Measurements from ENCODE around the gene PRKX. TPM values are rescaled to one million over a fixed set of nuclear protein-coding genes. Genes with fewer than 3 reads are reported as not detected.
"Not testable (repeated sequence)": the region's sequence is repeated elsewhere in the genome, so short reads cannot be mapped to it uniquely, and the experiment has no call there.

PRKX gene
- total RNA-seq, 1 experiment from 2014 or later: 35.3 TPM

DNA sequence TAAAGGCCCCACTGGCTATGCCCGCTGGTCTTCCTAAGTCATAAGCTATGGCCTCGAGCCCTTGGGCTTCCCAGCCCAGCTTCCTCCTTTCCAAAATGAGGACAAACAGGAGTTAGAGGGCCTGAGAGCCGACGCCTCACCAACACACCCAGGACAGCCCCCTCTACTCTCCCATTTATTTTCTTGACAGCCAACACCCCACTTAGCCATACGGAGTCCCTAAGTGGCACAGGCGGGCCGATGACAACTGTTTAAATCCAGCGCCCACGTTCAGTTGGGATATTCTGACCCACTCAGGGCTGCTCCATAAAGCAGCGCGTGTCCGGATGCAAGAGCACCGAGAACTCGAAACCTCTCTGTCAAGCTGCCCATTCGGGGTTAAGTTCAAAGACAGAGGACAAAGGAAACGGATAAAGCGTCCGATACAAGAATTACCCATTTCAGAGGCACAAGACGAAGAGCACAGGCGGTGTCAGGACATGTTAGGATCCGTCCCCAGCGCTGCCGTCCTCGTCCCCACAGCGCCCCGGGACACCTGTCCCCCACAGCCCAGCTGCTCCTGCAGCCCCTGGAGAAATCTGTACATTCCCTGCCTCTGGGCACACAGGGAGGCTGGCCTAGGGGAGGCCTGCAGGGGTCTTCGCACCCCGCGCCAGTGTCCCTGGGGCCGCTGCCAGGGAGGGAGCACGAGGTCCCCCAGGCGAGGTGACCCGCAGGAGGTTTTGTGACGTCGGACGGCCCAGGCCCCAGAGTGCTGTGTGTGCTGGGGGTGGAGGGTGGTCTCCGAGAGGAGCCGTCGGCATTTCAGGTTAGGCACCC lies 1.2 kb downstream of the PRKX start:
- ChIA-PET CTCF (interaction anchor here (0.7 to 1.6 kb wide), 4 partner anchors 13 to 101 kb away, joined by 3 to 6 read pairs (median 4); no protein-coding TSS in a partner anchor), POLR2A (interaction anchor here (1.0 kb wide), 2 partner anchors 10 to 105 kb away, joined by 3 to 5 read pairs; no protein-coding TSS in a partner anchor)
- Mint-ChIP-seq H3K4me1 (ENCODE audit: insufficient read depth, unreplicated experiment) (peaks cover 8% of the 10 kb centered on the region), H3K9me3 (ENCODE audit: unreplicated experiment) (no peaks in the 10 kb centered on the region), H3K4me3 (ENCODE audit: unreplicated experiment) (peak overlapping the region; percentile 78), H3K36me3 (ENCODE audit: insufficient read depth, unreplicated experiment) (peaks cover 9% of the 10 kb centered on the region), H3K27me3 (ENCODE audit: insufficient read depth, unreplicated experiment) (no peaks in the 10 kb centered on the region), H3K27ac (ENCODE audit: low read depth, unreplicated experiment) (peak overlapping the region; percentile 58)
- BruUV-seq (replicated peaks): TSS peak; percentile 29
- DNase-seq (ENCODE audit: unreplicated experiment): peak; percentile 47
- TF ChIP-seq, protein P1, sequence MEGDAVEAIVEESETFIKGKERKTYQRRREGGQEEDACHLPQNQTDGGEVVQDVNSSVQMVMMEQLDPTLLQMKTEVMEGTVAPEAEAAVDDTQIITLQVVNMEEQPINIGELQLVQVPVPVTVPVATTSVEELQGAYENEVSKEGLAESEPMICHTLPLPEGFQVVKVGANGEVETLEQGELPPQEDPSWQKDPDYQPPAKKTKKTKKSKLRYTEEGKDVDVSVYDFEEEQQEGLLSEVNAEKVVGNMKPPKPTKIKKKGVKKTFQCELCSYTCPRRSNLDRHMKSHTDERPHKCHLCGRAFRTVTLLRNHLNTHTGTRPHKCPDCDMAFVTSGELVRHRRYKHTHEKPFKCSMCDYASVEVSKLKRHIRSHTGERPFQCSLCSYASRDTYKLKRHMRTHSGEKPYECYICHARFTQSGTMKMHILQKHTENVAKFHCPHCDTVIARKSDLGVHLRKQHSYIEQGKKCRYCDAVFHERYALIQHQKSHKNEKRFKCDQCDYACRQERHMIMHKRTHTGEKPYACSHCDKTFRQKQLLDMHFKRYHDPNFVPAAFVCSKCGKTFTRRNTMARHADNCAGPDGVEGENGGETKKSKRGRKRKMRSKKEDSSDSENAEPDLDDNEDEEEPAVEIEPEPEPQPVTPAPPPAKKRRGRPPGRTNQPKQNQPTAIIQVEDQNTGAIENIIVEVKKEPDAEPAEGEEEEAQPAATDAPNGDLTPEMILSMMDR (IDR thresholded peaks at IDR 0.05; ENCODE audit: unreplicated experiment): no peak
- intact Hi-C loops (cut with micrococcal nuclease): loop anchor here (5.0 kb wide), 1 partner anchor 60 kb away; no protein-coding TSS in a partner anchor

DNA sequence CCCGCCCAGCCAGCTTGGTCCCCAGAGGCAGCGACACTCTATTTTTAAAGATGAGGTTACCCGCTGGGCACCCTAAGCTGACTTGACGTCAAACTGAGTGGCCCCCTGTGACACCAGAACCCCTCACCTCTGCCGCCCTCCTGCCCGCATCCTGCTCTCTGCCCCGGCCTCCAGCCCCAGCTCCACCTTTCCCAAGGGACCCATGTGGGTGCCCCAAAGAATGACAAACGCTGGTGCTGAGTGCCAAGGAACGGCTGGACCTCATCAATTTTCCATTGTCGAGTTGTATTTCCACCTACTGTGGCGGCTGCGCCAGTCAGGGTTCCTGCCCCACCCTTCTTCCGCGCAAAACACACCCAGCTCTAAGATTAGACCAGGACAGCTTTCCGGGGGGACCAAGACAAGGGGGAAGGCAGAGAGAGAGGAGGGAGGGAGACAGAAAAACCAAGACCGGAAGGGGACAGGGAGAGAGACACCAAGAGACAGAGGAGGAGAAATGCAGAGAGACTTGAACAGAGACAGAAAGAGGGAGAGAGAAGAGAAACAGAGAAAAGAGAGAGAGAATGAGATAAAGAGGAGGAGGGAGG lies 2.0 kb downstream of the PRKX start:
- intact Hi-C loops (cut with micrococcal nuclease): loop anchor here (5.0 kb wide), 1 partner anchor 59 kb away; no protein-coding TSS in a partner anchor
- no peaks in the 10 kb centered on the region for H3K9me3 Mint-ChIP-seq (ENCODE audit: unreplicated experiment)
- no TSS peak for BruUV-seq (replicated peaks)
- H3K36me3 Mint-ChIP-seq (ENCODE audit: insufficient read depth, unreplicated experiment): peaks cover 9% of the 10 kb centered on the region
- TF ChIP-seq, protein P1 (IDR thresholded peaks at IDR 0.05; ENCODE audit: unreplicated experiment): no peak
- no peaks in the 10 kb centered on the region for H3K27me3 Mint-ChIP-seq (ENCODE audit: insufficient read depth, unreplicated experiment)
- H3K4me3 Mint-ChIP-seq (ENCODE audit: unreplicated experiment): peak overlapping the region; percentile 78
- peak overlapping the region; percentile 8 for H3K27ac Mint-ChIP-seq (ENCODE audit: low read depth, unreplicated experiment)
- CTCF ChIA-PET: interaction anchor here (0.6 to 1.6 kb wide), 3 partner anchors 10 to 102 kb away, joined by 4 read pairs; no protein-coding TSS in a partner anchor
- DNase-seq (ENCODE audit: unreplicated experiment): no peak
- POLR2A ChIA-PET: interaction anchor here (1.0 kb wide), 1 partner anchor 106 kb away, joined by 5 read pairs; no protein-coding TSS in a partner anchor
- peaks cover 8% of the 10 kb centered on the region for H3K4me1 Mint-ChIP-seq (ENCODE audit: insufficient read depth, unreplicated experiment)

DNA sequence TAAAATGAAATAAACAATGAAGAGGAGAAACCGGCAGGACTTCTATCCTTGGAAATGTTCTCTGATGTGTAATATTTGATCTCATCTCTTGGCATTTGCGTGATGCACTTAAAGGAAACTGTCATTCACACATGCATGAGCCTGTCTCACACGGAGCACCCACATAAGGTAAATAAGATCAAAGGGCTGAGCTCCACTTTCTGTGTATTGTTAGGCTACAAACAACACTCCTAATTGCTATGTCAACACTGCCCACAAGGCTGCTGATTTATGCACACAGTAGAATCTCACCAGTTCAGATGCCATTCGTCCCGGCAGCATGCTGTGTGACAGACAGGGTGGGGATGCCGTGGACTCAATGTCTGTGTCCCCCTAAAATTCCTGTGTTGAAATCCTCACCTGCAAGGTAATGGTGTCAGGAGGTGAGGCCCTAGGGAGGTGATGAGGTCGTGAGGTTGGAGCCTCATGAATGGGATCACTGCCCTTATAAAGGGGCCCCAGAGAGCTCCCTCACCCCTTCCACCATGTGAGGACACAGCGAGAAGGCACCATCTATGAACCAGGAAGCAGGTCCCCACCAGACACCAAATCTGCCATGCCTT lies 5.7 kb downstream of the PRKX start:
- H3K27ac Mint-ChIP-seq (ENCODE audit: low read depth, unreplicated experiment); H3K4me3 Mint-ChIP-seq (ENCODE audit: unreplicated experiment); H3K9me3 Mint-ChIP-seq (ENCODE audit: unreplicated experiment); BruUV-seq (replicated peaks); POLR2A ChIA-PET; H3K27me3 Mint-ChIP-seq (ENCODE audit: insufficient read depth, unreplicated experiment); intact Hi-C loops (cut with micrococcal nuclease); DNase-seq (ENCODE audit: unreplicated experiment): not testable (repeated sequence)
- CTCF ChIA-PET: interaction anchor here (0.6 kb wide), 1 partner anchor 19 kb away, joined by 3 read pairs; no protein-coding TSS in a partner anchor
- H3K36me3 Mint-ChIP-seq (ENCODE audit: insufficient read depth, unreplicated experiment): peaks cover 14% of the 10 kb centered on the region
- H3K4me1 Mint-ChIP-seq (ENCODE audit: insufficient read depth, unreplicated experiment): peaks cover 13% of the 10 kb centered on the region

DNA sequence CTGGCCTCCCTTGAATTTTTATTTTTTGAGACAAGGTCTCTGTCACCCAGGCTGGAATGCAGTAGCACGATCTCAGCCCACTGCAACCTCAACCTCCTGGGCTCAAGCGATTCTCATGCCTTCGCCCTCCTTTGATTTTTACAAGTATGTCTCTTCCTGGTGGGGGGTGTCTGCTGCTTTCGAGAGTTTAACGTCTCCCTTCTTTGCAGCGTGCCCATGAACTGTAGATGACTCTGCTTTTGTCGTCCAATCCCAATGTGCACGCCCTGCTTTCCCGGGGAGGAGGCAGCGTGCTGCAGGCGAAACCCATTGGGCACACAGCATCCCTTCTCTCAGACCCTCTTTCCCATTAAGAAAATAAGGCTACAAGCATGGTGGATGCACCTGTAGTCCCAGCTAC lies 7.0 kb downstream of the PRKX start:
- BruUV-seq (replicated peaks): no TSS peak
- H3K36me3 Mint-ChIP-seq (ENCODE audit: insufficient read depth, unreplicated experiment): peaks cover 14% of the 10 kb centered on the region
- CTCF ChIA-PET: interaction anchor here (0.7 to 0.9 kb wide), 2 partner anchors 94 to 105 kb away, joined by 3 read pairs; no protein-coding TSS in a partner anchor

DNA sequence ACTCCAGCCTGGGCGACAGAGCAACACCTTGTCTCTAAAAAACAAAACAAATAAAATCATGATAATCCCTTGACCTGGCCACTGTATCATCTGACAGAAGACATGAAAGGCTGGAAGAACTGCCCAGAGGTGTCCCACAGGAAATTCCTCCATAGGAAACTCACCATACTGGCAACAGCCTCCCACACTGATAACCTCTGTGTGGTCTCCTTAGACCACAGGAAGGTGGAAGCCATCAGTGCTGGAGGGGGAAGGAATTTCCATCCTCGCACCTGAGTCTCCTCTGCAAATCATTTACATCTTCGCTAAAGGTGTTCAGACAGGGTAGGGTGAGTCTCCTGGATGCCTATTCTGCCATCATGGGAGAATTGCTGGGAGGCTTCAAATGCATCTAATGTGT lies 10.2 kb downstream of the PRKX start:
- H3K9me3 Mint-ChIP-seq (ENCODE audit: unreplicated experiment): not testable (repeated sequence)

More for the DNA sequence above, 7.0 kb downstream of the PRKX start:
- Mint-ChIP-seq H3K4me3 (ENCODE audit: unreplicated experiment) (no peak overlapping the region), H3K27me3 (ENCODE audit: insufficient read depth, unreplicated experiment) (no peaks in the 10 kb centered on the region), H3K9me3 (ENCODE audit: unreplicated experiment) (no peaks in the 10 kb centered on the region), H3K4me1 (ENCODE audit: insufficient read depth, unreplicated experiment) (peaks cover 16% of the 10 kb centered on the region), H3K27ac (ENCODE audit: low read depth, unreplicated experiment) (no peak overlapping the region)
- POLR2A ChIA-PET: no interaction called here
- TF ChIP-seq, protein P1 (IDR thresholded peaks at IDR 0.05; ENCODE audit: unreplicated experiment): no peak
- no peak for DNase-seq (ENCODE audit: unreplicated experiment)
- intact Hi-C loops (cut with micrococcal nuclease): no loop called here

DNA sequence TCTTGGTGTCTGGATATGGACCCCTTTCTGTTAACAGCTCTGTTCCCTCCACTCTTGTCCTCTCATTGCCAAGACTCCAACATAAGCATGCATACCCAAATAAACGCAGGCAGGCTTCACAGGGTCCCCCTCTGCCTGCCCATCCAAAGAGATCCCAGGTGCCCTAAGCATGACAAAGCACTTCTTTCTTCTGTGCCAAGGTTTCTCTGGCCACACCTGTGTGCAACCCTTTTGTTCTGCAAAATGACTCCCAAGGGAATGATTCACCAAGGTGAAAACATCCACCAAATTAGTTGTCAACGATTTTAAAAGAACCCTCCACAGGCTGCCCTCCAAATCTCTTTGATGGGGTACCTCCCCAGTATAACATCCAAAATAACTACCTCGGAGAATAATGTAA lies 11.4 kb downstream of the PRKX start:
- intact Hi-C loops (cut with micrococcal nuclease); H3K9me3 Mint-ChIP-seq (ENCODE audit: unreplicated experiment); H3K4me3 Mint-ChIP-seq (ENCODE audit: unreplicated experiment); H3K27me3 Mint-ChIP-seq (ENCODE audit: insufficient read depth, unreplicated experiment); BruUV-seq (replicated peaks); H3K27ac Mint-ChIP-seq (ENCODE audit: low read depth, unreplicated experiment): not testable (repeated sequence)
- peak; percentile 49 for DNase-seq (ENCODE audit: unreplicated experiment)
- Mint-ChIP-seq H3K4me1 (ENCODE audit: insufficient read depth, unreplicated experiment) (peaks cover 33% of the 10 kb centered on the region), H3K36me3 (ENCODE audit: insufficient read depth, unreplicated experiment) (peaks cover 12% of the 10 kb centered on the region)
- POLR2A ChIA-PET: interaction anchor here (1.1 to 1.2 kb wide), 2 partner anchors 10 to 15 kb away, joined by 3 to 6 read pairs; no protein-coding TSS in a partner anchor
- CTCF ChIA-PET: interaction anchor here (1.8 kb wide), 1 partner anchor 9 kb away, joined by 4 read pairs; no protein-coding TSS in a partner anchor

More for the DNA sequence above, 10.2 kb downstream of the PRKX start:
- intact Hi-C loops (cut with micrococcal nuclease); DNase-seq (ENCODE audit: unreplicated experiment); BruUV-seq (replicated peaks); H3K27me3 Mint-ChIP-seq (ENCODE audit: insufficient read depth, unreplicated experiment); CTCF ChIA-PET; H3K27ac Mint-ChIP-seq (ENCODE audit: low read depth, unreplicated experiment); H3K4me3 Mint-ChIP-seq (ENCODE audit: unreplicated experiment); H3K36me3 Mint-ChIP-seq (ENCODE audit: insufficient read depth, unreplicated experiment): not testable (repeated sequence)
- POLR2A ChIA-PET: interaction anchor here (1.2 kb wide), 1 partner anchor 9 kb away, joined by 3 read pairs; no protein-coding TSS in a partner anchor
- peaks cover 22% of the 10 kb centered on the region for H3K4me1 Mint-ChIP-seq (ENCODE audit: insufficient read depth, unreplicated experiment)

Data from MCF 10A (cell line).